Neural progenitor cell (in vitro differentiated cells): ENCODE measurements around the gene HMGXB4.

Experiments
- EZH2 ChIP-seq: fragments of 200-600 bp; sonication (generic); IDR thresholded peaks from 2 replicates; pipeline ENCODE4 v1.6.1; 2017; ENCODE audit warnings: antibody characterized with exemption, mild to moderate bottlenecking, moderate library complexity
- EZH2phosphoT487 ChIP-seq: fragments of 200-600 bp; sonication (generic); IDR thresholded peaks from 2 replicates; pipeline ENCODE4 v1.6.1; 2017; ENCODE audit warnings: antibody characterized with exemption
- TF ChIP-seq, protein P1 (sequence below): fragments of 200-600 bp; sonication (generic); IDR thresholded peaks from 2 replicates; pipeline ENCODE4 v1.5.1; 2017; ENCODE audit warnings: antibody characterized with exemption, mild to moderate bottlenecking

DNA sequence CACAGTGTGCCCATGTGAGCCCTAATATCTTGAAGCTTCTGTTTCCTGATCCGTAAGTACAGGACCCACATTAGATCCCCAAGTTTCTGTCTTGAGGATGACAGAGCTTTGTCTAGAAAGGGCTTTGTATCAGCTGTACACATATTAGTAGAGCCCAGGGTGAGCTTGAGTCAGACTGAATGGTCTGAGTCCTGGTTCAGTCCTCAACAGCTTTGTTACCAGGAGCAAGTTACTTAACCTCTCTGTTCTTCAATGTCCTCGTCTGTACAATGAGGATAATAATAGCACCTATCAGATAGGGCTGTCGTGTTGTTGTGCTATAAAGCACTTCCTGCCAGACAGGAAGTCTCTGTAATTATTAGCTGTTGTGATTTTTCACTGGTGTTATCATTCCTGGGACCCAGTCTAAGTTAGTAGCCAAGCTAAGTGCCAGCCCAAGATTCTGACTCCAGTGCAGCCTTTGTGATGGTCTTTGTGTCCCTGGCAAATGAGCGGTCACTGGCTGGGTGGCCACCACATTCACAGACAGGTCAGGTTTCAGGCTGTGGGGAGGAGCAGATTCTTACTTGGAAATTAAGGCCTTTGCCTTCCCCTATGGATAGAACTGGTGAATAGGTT lies 49.2 kb downstream of the HMGXB4 start:
- TF ChIP-seq, protein P1, sequence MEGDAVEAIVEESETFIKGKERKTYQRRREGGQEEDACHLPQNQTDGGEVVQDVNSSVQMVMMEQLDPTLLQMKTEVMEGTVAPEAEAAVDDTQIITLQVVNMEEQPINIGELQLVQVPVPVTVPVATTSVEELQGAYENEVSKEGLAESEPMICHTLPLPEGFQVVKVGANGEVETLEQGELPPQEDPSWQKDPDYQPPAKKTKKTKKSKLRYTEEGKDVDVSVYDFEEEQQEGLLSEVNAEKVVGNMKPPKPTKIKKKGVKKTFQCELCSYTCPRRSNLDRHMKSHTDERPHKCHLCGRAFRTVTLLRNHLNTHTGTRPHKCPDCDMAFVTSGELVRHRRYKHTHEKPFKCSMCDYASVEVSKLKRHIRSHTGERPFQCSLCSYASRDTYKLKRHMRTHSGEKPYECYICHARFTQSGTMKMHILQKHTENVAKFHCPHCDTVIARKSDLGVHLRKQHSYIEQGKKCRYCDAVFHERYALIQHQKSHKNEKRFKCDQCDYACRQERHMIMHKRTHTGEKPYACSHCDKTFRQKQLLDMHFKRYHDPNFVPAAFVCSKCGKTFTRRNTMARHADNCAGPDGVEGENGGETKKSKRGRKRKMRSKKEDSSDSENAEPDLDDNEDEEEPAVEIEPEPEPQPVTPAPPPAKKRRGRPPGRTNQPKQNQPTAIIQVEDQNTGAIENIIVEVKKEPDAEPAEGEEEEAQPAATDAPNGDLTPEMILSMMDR, result no peak
- no peak for TF ChIP-seq EZH2phosphoT487
- no peak for TF ChIP-seq EZH2
